Suppressor macrophage treated with lipopolysaccharide for 4 hours (primary cell): ENCODE measurements around the gene SPC25.

Experiments used
- DNase-seq: peaks from one replicate; pipeline ENCODE4 v3.0.0-alpha.2; 2020

The SPC25 gene

GRCh38 chr2:168831662-168832061, 58.6 kb downstream of the SPC25 start:
- DNase-seq, result no peak

GRCh38 chr2:168830958-168831357, 59.3 kb downstream of the SPC25 start:
- DNase-seq, result no peak

- no peak for DNase-seq
These were observed 65.1 kb downstream of the SPC25 start for GRCh38 chr2:168825126-168825525.

- DNase-seq, result no peak
These were observed 68.2 kb downstream of the SPC25 start for GRCh38 chr2:168821992-168822391.

- no peak for DNase-seq
These were observed 68.7 kb downstream of the SPC25 start for GRCh38 chr2:168821577-168821976.
